ENCODE data around the gene ZNF879. TPM values are rescaled to one million over a fixed set of nuclear protein-coding genes. Genes with fewer than 3 reads are reported as not detected.

The ZNF879 gene
- total RNA-seq, 3 donors from 2014 or later, result 1.8 to 4.7 (median 4.2) TPM

- no peak for ATAC-seq
- TF ChIP-seq, protein P1, sequence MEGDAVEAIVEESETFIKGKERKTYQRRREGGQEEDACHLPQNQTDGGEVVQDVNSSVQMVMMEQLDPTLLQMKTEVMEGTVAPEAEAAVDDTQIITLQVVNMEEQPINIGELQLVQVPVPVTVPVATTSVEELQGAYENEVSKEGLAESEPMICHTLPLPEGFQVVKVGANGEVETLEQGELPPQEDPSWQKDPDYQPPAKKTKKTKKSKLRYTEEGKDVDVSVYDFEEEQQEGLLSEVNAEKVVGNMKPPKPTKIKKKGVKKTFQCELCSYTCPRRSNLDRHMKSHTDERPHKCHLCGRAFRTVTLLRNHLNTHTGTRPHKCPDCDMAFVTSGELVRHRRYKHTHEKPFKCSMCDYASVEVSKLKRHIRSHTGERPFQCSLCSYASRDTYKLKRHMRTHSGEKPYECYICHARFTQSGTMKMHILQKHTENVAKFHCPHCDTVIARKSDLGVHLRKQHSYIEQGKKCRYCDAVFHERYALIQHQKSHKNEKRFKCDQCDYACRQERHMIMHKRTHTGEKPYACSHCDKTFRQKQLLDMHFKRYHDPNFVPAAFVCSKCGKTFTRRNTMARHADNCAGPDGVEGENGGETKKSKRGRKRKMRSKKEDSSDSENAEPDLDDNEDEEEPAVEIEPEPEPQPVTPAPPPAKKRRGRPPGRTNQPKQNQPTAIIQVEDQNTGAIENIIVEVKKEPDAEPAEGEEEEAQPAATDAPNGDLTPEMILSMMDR (IDR thresholded peaks at IDR 0.05), result no peak
- H3K9me3 ChIP-seq, result peaks cover 99% of the 10 kb centered on the region
Measured at GRCh38 chr5:179033004-179033580, 9.5 kb downstream of the ZNF879 start.

DNA sequence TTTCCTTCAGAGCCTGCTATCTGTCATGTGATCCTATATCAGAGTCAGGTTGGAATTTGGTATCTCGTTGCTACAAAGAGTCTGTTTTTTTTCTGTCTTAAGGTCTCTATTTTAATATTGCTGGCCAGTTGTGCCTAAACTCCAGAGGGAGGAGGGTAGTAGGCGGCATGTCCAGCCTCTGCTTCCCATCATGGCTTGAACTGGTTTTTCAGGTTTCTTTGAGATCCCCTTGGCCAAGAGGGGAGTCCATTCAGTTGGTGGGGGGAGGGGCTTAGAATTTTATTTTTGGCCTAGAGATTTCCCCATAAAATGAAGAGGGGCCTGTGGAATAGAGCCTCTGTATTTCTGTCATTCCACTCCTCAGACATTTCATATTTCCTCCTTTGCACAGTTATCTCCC lies 21.2 kb downstream of the ZNF879 start:
- DNase-seq (no peak), ATAC-seq (no peak)
- Histone ChIP-seq H3K9me3 (peaks cover 23% of the 10 kb centered on the region), H3K4me1 (ENCODE audit: low read depth) (no peaks in the 10 kb centered on the region), H3K4me3 (no peak overlapping the region), H3K36me3 (ENCODE audit: low read depth) (no peaks in the 10 kb centered on the region)
- TF ChIP-seq, protein P1 (IDR thresholded peaks at IDR 0.05), result no peak
- intact Hi-C loops (cut with DNase I, micrococcal nuclease), result no loop called here

More at GRCh38 chr5:179033004-179033580, 9.5 kb downstream of the ZNF879 start:
- Histone ChIP-seq H3K36me3 (ENCODE audit: low read depth) (peaks cover 21% of the 10 kb centered on the region), H3K4me3 (no peak overlapping the region), H3K4me1 (ENCODE audit: low read depth) (no peaks in the 10 kb centered on the region)
- intact Hi-C loops (cut with DNase I, micrococcal nuclease), result no loop called here
- no peak for DNase-seq

DNA sequence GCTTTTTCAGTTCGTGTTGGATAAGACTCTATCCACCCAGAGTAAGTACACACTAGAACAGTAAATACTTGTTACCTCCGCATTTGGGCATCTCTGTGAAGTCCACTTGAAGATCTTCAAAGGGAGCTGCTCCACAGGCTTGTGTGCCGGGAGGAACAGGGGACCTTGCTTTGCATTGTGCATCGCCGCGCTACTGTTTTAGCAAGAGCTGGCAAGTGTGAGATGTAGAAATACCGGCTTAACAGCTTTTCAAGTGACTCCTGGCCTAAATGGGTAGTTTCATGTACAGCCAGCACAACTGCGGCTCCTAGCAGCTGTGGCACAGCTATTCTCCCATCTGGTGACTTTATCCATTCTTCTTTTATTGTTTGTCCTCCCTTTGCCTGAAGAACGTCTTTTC lies 28.2 kb downstream of the ZNF879 start:
- Histone ChIP-seq H3K4me1 (ENCODE audit: low read depth) (no peaks in the 10 kb centered on the region), H3K9me3 (peaks cover 6% of the 10 kb centered on the region), H3K36me3 (ENCODE audit: low read depth) (no peaks in the 10 kb centered on the region), H3K4me3 (no peak overlapping the region)
- TF ChIP-seq, protein P1 (IDR thresholded peaks at IDR 0.05), result no peak
- DNase-seq, result no peak
- no peak for ATAC-seq
- intact Hi-C loops (cut with DNase I, micrococcal nuclease), result no loop called here

DNA sequence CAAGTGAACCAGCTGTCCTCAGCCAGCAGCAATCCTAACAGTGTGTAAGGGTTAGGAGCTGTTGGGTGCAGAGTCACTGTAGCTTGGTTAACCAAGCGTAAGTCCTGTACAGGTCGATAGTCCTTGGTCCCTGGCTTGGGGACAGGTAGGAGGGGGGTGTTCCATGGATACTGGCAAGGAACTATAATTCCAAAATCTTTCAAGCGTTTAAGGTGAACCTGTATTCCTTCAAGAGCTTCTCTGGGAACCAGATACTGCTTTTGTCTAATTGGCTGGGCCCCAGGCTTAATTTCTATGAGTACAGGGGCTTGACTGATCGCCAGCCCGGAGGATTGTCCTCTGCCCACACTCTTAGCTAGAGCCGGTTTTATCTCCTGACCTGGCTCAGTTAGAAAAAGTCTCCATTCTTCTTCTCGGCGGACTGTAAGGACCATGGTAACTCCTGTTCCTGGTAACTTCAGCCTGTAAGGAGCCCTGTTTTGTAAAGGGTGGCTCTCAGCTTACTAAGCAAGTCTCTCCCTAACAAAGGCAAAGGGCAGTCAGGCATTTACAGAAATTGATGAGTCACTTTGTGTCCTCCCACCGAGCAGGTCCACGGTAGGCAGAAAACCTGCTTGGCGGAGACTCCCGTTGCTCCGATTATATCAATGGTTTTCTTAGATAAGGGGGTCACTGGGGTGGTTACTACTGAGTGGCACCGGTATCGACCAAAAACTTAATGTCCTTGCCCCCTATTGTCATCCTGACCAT lies 30.6 kb downstream of the ZNF879 start:
- intact Hi-C loops (cut with DNase I, micrococcal nuclease), result no loop called here
- TF ChIP-seq, protein P1 (IDR thresholded peaks at IDR 0.05), result no peak
- H3K36me3 ChIP-seq (ENCODE audit: low read depth), result no peaks in the 10 kb centered on the region
- DNase-seq, result no peak
- no peak overlapping the region for H3K4me3 ChIP-seq
- H3K4me1 ChIP-seq (ENCODE audit: low read depth), result no peaks in the 10 kb centered on the region
- no peak for ATAC-seq
- H3K9me3 ChIP-seq, result no peaks in the 10 kb centered on the region

DNA sequence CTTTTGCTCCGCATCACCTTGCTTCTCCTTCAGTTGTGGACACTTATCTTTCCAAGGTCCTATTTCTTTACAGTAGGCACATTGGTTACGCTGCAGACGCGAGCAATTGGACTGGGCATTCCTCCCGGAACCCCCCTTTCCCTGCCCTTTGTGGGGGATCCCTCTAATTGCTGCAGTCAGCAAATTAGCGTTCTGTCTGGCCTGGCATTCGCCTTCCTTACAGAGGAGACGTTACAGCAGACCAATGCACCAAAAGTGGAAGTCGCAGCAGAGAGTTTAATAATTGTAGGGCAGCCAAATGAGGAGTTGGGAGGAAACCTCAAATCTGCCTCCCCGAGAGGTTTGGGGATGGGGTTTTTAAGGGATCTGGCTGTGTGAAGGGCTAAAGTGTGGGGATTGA lies 31.3 kb downstream of the ZNF879 start:
- TF ChIP-seq, protein P1 (IDR thresholded peaks at IDR 0.05), result no peak
- DNase-seq, result no peak
- intact Hi-C loops (cut with DNase I, micrococcal nuclease), result no loop called here

More for the DNA sequence above, 31.3 kb downstream of the ZNF879 start:
- Histone ChIP-seq H3K4me1 (ENCODE audit: low read depth) (no peaks in the 10 kb centered on the region), H3K36me3 (ENCODE audit: low read depth) (no peaks in the 10 kb centered on the region), H3K9me3 (no peaks in the 10 kb centered on the region), H3K4me3 (no peak overlapping the region)
- ATAC-seq, result no peak

All from mucosa of descending colon (tissue), 3 donors.